NCI-H2227 treated with DMSO at 0.1 percent for 48 hours (cell line): ENCODE data around the gene DDX39A.
"Not testable (repeated sequence)": the region's sequence is repeated elsewhere in the genome, so short reads cannot be mapped to it uniquely, and the experiment has no call there.

ENCODE experiments used
- DNase-seq: peaks from one replicate; lab custom pipeline; 2025; lab: John Stamatoyannopoulos, UW

DDX39A gene

DNA sequence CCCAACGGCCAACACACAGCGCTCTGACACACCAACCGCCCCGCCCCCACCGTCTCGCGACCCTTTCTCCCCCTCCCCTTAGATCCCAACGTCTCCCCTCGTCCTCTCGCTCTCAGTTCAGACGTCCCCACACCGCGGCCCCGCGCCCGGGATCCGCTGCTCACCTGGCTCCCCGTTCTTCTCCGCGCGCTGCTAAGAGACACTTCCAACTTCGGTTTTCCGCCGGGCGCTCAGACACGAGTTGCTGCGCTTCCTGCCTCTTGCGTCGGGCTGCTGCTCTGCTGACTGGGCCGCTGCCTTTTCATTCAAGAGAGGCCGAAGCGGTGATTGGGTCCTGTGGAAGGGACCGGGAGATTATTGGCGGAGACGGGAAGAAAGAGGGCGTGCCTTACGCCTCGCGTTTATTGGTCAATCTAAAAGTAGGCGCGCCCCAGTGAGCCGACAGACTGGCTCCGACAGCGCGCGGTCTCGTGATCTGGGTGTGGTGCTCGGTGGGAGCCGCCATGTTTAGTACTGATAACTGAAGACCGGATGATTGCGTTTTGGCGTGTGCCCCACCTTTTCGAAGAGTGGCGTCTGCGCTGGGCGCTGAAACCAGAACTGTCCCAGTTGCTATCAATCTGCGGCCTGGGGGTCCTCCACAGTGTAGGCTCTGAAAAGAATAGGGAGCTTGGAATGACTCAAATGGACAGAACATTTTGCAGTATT lies at the start of gene DDX39A:
Gene DDX39A, minus strand, starts transcription at position 236 of the 708 bp plus-strand sequence. CDS start 6,121 bp downstream, outside the sequence.
- peak; percentile 96 for DNase-seq

DNA sequence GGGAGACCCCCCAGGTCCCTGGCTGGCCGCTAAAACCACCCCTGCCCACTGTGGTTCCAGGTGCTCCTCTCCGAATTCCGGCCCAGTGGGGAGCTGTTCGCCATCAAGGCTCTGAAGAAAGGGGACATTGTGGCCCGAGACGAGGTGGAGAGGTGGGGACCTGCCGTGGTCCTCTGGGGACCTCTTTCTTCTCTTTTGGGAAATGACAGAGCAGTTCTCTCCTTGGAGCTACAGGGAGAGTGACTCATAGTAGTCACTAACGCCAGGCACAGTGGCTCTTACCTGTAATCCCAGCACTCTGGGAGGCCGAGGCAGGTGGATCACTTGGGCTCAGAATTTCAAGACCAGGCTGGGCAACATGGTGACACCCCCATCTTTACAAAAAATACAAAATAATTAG lies 48.7 kb upstream of the DDX39A start:
- no peak for DNase-seq

DNA sequence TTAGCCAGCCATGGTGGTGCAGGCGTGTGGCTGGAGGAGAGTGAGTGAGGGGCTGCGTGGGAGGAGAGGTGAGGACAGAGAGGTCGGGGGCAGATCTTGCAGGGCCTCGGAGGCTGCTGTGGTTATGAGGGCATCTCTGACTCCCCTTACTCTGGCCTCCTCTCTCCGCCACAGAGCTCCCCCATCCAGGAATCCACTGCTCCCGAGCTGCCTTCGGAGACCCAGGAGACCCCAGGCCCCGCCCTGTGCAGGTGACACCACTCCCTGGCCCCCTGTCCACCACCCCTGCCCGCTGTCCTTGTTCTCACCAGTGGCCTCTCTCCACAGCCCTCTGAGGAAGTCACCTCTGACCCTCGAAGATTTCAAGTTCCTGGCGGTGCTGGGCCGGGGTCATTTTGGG lies 48.2 kb upstream of the DDX39A start:
- DNase-seq, result no peak

DNA sequence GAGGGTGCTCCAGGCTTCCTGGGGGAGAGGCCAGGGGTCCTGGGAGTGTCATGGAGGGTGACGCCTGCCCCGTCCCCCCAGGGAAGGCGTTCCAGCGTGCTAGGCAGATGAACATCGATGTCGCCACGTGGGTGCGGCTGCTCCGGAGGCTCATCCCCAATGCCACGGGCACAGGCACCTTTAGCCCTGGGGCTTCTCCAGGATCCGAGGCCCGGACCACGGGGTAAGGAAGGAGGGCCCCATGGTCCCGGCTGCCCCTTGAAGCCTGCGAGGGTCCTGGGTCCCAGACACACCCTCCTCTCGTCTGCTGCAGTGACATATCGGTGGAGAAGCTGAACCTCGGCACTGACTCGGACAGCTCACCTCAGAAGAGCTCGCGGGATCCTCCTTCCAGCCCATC lies 44.6 kb upstream of the DDX39A start:
- DNase-seq, result no peak

DNA sequence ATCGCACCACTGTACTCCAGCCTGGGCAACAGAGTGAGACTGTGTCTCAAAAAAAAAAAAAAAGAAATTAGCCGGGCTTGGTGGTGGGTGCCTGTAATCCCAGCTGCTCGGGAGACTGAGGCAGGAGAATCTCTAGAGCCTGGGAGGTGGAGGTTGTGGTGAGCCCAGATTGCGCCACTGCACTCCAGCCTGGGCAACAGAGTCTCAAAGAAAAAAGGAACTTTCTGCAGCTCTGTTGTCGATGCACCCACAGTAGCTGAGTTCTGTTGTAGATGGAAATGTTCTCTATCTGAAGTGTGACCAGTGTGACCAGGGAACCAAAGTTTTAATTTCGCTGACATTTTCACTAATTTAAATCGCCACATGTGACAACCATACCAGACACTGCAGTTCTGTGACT lies 43.3 kb upstream of the DDX39A start:
- not testable (repeated sequence) for DNase-seq

DNA sequence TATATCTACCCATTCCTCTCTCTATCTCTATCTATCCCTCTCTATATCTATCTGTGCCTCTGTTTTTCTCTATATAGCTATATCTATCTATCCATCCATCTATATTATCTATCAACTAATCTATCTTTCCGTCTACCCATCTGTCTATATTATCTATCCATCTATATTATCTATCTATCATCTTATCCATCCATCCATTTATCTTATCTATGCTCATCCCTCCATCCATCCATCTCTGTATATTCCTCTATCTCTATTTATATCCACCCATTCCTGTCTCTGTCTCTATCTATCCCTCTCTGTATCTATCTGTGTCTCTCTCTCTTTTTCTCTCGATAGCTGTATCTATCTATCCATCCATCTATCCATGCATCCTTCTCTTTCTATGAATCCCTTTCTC lies 41.8 kb upstream of the DDX39A start:
- DNase-seq, result no peak

DNA sequence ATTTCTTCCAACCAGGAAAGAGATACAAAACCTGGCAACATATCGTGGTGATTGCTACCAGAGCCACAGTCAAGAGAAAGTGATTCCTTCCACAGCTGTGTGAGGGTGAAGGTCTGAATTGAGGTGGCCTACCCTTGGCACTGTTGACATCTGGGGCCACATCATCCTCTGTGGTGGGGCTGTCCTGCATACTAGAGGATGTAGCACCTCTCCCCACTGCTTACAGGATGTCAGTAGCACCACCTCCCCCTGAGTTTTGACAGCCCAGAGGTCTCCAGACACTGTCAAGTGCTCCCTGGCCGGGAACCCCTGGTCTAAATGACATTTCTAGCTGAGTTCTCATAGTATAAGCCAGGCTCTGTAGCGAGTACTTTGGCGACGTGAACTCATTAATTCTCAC lies 40.6 kb upstream of the DDX39A start:
- no peak for DNase-seq

DNA sequence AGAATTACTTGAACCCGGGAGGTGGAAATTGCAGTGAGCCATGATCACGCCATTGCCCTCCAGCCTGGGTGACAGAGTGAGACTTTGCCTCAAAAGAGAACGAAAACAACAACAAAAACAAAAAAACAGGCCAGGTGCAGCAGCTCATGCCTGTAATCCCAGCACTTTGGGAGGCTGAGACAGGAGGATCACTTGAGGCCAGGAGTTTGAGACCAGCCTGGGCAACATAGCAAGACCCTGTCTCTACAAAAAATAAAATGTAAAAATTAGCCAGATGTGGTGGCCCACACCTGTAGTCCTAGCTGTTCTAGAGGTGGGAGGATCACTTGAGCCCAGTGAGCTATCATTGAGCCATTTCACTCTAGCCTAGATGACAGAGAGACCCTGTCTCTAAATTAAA lies 33.2 kb upstream of the DDX39A start:
- not testable (repeated sequence) for DNase-seq

DNA sequence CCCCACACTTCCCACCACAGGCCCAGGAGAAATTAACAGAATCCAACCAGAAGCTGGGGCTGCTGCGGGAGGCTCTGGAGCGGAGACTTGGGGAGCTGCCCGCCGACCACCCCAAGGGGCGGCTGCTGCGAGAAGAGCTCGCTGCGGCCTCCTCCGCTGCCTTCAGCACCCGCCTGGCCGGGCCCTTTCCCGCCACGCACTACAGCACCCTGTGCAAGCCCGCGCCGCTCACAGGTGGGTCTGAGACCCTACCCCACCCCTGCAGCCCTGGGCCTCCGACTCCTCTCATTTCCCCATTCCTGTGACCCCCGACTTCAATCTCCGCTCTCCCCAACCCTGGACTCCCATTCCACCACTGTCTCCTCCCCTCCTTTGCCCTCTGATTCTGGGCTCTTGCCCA lies 31.7 kb upstream of the DDX39A start:
- DNase-seq, result no peak

DNA sequence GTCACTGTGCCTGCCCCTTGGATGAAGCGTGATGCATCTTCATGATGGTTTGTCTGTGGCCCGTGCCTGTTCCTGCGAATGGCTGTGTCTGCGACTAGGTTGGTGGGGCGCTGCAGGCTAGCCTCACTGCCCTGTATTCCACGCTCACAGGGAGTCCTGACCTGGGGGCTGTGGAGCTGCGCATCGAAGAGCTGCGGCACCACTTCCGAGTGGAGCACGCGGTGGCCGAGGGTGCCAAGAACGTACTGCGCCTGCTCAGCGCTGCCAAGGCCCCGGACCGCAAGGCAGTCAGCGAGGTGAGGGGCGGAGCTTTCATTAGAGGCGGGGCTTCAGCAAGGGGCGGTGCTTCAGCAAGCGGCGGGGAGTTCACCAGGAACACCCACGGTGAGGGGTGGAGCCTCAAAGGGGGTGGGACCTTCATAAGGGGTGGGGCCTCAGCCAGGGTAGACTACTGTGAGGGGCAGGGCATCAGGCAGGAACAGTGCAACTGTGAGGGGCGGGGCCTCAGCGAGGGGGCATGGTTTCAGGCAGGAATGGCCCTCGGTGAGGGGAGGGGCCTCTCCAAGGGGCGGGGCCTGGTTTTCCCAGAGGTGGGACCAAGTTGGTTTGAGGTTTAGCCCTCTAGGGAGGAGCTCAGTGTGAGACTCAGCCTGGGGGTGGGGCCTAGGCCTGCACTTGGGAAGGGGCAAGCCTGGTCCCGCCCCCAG lies 31.2 kb upstream of the DDX39A start:
- no peak for DNase-seq

DNA sequence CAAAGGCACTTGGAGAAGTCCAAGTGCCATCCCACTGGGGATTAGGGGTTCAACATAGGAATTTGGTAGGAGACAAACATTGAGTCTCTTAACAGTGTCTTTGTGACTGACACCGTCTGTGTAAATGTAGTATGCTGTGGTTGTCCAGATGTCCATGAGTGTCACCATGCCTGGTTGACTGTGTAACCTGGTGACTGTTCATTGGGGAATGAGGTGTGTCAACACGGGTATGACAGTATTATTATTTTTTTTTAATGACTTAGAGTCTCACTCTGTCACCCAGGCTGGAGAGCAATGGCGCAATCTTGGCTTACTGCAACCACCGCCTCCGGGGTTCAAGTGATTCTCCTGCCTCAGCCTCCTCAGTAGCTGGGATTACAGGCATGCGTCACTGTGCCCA lies 30.2 kb upstream of the DDX39A start:
- no peak for DNase-seq

DNA sequence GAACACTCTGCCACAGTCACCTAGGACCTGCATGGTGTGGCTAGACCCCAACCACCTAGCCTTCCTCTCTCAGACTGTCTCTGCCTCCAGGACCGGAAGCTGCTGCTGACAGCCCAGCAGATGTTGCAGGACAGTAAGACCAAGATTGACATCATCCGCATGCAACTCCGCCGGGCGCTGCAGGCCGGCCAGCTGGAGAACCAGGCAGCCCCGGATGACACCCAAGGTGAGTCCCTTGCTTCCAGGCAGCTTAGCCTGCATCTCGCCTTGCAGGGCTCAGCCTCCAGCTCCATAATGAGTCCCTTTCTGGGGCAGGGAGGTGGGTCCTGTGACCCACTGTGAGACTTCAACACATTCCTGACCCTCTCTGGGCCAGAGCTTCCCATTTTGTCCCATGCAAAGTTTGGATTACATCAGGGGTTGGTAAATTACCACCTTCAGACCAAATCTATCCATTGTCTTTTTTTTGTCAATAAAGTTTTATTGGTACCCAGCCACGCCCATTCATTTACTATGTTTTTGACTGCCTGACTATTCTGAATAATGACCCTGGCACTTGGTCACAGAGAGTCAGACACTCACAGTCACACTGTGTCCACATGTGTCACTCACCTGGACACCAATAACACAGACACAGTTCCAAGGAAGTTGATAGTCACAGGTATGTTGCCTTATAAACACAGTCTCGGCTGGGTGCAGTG lies 27.3 kb upstream of the DDX39A start:
- no peak for DNase-seq

DNA sequence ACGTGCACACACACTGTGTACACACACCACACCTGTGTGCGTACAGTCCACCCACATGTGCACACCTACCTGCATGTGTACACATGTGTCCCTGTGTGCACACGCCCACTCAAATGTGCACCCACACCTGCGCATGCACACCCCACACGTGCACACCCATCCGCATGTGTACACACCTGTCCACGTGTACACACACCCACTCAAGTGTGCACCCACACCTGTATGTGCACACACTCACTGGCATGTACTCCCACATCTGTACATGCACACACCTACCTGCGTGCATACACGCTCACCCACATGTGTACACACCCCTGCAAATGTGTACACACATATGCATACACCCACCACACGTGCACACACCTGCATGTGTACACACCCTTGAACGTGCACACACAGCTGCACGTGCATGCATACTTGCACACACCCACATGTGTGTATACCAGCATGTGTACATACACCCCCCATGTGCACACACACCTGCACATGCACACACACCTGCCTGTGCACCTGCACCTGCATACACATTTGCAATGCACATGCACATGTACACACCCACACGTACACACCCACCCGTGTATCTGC lies 24.6 kb upstream of the DDX39A start:
- no peak for DNase-seq

DNA sequence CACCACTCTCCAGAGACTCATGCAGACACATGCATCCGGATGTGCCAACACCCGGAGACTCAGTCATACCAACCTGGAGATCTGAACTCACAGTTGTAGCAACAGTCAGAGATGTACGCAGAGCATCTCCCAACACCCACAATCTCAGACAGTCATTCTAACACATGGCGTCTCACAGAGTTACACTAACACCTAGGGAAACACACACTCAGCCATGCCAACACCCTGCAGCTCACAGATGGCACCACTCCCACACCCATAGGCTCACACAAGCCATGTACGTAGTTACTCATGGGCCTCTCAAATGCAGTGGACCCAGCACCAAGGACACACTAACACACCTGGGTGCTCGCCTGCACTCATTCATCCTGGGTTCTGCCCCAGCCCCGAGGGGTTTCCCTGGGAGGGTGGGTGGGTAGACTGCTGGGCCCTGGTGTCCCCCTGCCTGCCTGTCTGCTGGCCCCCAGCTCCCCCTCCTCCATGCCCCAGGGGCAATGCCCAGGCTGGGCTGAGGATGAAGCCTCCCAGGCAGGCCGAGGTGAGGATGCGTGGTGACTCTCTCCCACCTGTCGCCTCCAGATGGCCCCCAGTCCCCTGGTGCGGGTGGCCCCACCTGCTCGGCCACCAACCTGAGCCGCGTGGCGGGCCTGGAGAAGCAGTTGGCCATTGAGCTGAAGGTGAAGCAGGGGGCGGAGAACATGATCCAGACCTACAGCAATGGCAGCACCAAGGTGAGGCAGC lies 23.9 kb upstream of the DDX39A start:
- DNase-seq, result no peak

DNA sequence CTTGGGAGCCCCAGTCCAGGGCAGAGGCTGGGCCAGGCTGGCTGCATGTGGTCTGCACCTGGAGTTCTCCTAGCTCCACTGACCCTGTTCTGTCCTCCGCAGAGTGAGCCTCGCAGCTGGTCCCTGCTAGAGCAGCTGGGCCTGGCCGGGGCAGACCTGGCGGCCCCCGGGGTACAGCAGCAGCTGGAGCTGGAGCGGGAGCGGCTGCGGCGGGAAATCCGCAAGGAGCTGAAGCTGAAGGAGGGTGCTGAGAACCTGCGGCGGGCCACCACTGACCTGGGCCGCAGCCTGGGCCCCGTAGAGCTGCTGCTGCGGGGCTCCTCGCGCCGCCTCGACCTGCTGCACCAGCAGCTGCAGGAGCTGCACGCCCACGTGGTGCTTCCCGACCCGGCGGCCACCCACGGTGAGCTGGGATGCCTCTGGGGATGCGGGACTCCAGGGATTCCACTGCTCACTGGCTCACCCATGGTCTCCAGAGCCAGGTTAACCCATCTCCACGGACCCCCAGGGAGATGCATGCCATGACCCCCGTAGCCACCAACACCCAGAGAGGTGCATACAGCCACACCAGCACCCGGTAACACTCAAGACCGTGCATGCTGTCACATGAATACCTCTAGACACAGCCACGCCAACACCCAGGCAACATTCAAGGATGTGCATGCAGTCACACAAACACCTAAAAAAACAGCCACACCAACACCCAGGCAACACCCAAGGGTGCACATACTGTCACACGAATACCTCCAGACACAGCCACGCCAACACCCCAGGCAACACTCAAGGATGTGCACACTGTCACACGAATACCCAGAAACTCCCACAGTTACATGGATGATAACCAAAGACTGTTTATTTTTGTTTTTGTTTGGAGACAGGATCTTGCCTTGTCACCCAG lies 22.1 kb upstream of the DDX39A start:
- DNase-seq, result no peak

DNA sequence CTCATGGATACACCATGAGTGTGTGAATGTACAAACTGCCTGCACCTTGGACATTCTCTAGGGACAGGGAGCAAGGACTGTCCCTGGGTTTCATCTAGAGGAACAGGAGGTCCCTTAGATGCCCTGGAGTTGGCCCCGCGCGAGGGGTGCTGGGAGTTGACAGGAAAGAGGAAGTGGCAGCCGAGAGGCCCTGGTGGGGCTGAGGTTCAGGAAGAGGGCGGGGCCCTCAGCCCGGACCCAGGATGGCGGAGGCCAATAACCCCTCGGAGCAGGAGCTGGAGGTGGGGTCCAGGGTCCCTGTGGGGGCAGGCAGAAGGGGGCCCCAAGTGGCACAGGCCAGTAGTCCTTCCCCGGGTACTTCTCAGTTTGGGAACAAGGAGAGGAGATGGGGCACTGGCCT lies 20.9 kb upstream of the DDX39A start:
- no peak for DNase-seq

DNA sequence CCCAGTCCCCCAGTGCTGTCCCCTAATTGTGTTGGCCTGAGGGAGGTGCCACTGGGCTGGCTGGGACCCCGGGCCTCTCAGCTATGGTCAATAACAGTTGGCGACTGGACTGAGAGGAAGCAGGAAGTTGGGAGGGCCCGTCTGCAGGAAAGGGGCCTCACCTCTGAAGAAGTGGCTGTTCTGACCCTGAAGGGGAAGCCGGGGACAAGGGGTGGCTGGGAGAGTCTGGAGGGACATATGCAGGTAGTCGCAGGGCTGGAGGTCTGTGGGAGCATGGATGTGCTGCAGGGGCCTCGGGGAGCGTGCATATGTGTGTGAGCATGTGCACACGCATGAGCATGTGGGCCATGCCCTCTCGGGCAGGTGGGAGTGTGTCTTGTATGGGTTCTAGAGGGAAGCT lies 19.9 kb upstream of the DDX39A start:
- no peak for DNase-seq

DNA sequence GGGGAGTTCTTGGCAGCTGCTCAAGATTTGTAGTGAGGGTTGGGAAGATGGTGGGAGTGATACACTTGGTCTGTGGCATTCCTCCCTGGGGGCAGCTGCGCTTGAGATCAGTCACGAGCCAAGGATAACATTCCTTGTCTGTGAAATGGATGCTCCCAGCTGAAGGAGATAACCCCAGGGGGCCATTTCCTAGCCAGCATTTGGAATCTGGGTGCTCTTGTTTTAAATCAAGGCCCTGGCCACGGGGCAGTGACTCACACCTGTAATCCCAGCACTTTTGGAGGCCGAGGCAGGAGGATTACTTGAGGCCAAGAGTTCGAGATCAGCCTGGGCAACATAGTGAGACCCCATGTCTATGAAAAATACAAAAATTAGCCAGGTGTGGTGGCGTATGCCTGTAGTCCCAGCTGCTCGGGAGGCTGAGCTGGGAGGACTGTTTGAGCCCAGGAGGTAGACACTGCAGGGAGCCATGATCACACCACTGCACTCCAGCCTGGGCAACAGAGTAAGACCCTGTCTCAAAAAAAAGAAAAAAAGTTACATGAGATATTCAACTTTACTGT lies 18.5 kb upstream of the DDX39A start:
- no peak for DNase-seq

DNA sequence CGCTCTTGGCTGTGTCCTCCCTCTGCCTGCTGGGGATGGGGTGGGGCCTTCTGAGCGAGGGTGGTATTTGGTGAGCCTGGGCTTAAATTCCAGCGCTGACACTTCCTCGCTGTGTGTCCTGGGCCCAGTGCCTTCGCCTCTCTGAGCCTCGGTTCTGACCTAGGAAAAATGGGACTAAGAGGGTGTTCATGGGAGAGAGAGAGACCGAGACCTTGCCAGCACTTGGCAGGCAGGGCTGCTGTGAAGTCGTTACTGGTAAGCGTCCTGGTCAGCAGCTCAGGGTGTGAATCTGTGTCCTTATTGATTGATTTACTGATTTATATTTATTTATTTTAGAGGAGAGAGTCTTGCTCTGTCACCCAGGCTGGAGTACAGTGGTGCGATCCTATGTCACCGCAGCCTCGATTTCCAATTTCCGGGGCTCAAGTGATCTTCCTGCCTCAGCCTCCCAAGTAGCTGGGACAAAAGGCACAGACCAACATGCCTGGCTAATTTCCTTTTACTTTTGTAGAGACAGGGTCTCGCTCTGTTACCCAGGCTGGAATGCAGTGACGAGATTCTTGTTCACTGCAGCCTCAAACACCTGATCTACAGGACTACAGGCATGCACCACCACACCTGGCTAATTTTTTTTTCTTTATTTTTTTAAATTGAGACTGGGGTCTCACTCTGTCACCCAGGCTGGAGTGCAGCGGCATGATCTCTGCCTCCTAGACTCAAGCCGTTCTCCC lies 16.3 kb upstream of the DDX39A start:
- no peak for DNase-seq
